HK-2 (cell line): Measurements from ENCODE around the gene ASL.
"Not testable (repeated sequence)": the region's sequence is repeated elsewhere in the genome, so short reads cannot be mapped to it uniquely, and the experiment has no call there.

ENCODE experiments used
- DNase-seq: peaks from one replicate; pipeline ENCODE4 v3.0.0-alpha.2; 2018; ENCODE audit not compliant: unreplicated experiment

The ASL gene

DNA sequence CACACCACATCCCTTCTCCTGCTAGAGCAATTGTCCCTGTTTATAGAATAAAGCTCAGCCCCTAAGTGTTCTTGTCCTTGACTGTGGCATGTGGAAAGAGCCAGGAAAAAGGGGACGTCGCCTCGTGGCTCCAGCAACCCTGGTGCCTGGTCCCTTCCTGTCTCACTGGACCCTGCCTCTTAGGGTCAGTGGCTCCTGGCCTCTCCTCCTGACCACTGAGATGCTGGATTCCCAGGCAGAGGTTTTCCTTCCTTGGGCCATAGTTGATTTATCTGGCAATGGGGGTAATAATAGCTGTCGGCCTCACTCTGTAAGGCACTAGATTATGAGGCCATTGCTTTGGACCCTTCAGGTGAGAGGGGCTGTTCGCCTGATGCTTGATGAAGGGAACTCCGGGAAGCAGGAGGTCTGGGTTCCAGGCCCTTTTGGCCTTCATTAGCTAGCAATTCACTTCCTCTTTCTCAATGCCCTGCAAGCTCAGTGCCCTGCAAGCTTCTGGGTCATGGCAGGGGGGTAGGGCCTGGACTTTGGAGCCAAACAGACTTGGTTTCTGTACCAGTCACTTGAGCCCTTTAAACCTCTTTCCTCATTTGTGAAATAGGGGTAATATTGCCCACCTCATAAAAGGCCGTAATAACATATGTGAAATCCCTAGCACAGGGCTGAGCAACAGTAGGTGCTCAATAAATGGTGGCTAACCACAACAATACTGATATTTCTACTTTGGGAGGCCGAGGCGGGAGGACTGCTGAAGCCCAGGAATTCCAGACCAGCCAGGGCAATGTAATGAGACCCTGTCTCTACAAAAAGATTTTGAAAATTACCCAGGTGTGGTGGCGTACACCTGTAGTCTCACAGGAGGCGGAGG is 1.1 kb downstream of the ASL start:
- no peak for DNase-seq

DNA sequence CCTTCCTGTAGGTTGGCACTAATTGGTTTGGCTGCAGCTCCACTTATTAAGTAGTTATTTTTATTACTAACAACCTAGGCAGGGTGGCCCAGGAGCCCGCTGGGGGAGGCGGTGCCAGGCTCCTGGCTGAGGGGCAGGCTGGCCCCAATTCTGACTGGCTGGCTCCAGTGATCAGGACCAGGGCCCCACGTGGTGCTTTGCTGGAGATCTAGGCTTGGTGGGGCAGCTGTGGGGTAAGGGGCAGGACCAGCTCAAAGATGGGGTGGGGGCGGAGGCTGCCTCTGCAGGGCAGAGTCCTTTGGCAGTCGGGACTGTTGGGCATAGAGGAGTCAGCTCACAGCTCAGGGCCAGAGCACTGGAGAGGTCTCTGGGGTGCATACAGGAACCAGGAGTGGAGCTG is 2.4 kb downstream of the ASL start:
- no peak for DNase-seq

DNA sequence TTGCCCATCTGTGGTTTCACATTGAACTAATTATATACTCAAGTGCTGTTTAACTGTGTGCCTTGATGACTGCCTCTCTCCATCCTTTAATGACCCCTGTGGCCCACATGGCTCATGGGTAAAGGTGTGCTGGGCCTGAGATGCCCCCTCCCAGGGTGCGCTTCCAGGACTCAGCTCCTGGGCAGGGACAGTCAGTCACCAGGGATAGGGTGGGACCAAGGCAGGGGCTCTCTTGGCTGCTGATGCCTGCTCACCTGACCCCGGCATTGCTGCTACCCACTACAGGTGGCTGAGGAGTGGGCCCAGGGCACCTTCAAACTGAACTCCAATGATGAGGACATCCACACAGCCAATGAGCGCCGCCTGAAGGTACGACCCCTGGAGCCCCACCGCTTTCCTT is 6.5 kb downstream of the ASL start:
- DNase-seq, result no peak

DNA sequence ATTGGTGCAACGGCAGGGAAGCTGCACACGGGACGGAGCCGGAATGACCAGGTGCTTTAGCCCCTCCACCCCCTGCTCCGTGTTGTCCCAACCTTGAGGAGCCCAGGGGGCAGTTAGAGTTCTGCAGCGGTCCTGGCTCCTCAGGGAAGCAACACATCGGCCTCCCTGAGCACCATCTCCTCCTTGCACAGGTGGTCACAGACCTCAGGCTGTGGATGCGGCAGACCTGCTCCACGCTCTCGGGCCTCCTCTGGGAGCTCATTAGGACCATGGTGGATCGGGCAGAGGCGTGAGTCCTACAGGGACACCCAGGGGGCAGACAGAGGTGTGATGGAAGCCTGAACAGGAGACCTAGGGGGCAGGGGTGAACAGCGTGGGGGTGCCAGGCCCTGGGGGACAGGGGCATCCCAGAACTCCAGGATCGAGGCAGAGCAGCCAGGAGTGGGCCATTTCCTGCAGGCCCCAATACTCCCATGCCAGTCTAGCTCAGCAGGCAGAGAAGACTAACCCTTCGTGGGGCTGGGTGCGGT is 7.3 kb downstream of the ASL start:
- no peak for DNase-seq

DNA sequence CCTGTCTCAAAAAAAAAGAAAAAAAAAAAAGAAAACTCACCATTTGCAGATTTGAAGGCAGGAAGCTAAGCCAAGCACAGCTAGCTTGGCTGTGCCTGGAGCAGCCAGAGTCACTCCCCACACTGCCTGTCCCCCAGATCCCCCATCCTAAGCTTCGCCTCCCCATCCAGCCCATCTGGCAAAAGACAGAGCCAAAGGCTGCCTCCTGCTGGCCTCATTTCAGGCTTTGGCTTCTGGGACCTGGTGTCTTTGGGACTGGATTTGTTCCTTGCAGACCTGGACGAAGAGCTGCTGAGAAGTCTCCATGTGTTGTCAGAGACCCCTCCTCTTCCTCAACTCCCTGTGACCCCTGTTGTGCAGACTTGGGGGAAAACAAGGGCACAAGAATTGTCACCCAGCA is 8.1 kb downstream of the ASL start:
- DNase-seq, result no peak

DNA sequence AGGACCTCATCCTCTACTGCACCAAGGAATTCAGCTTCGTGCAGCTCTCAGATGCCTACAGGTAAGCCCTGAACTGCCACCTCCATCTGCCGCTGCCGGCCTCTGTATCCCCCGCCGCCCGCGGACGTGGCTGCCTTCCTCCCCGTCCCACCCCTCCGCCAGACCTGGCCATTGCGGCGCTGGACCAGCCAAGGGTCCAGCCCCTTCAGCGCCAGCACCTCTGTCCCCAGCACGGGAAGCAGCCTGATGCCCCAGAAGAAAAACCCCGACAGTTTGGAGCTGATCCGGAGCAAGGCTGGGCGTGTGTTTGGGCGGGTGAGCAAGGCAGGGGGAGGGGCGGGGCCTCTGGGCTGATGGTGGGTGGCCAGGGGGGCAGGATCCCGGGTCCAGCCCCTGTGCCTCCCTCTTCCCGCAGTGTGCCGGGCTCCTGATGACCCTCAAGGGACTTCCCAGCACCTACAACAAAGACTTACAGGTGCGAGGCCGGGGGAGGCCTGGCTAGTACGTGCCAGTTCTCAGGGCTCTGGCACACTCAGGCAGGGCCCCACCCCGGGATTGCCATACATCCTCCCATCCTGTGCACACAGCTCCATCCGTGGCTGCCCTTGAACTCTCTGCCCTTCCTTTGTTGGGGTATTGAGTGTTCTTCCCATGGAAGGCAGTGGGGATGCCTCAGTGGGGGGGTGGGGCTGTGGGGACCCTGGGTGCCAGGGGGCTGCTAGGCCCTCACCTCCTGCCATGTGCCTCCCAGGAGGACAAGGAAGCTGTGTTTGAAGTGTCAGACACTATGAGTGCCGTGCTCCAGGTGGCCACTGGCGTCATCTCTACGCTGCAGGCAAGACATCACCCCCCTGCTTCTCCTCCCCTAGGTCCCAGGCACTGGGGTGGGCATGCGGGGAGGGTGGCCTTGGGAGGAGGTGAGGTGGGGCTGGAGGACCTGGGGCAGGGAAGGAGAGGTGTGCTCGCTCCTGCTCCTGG is 13.5 kb downstream of the ASL start:
- no peak for DNase-seq

DNA sequence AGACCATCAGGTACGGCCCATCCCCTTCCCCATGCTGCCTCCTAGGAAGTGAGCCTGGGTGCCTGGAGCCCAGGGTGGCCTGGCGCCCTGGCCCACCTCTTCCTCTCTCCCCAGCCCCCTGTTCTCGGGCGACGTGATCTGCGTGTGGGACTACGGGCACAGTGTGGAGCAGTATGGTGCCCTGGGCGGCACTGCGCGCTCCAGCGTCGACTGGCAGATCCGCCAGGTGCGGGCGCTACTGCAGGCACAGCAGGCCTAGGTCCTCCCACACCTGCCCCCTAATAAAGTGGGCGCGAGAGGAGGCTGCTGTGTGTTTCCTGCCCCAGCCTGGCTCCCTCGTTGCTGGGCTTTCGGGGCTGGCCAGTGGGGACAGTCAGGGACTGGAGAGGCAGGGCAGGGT is 17.0 kb downstream of the ASL start:
- no peak for DNase-seq

DNA sequence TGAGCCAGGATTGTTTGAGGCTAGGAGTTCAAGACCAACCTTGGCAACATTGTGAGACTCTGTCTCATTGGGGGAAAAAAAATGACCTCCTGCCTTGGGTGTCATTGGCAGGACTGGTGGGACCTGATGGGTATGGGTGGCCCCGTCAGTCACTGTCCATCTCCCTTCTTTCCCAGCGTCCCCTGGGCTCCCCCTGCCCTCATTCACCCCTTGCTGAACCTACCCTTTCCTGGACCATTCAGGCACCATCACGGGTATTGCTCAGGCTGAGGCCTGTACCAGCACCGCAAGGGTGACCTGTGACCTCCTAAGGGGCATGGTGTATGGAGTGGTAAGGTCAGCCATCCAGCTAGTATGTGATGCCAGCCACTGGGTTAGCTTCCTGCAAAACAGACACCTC is 19.4 kb downstream of the ASL start:
- DNase-seq, result no peak

DNA sequence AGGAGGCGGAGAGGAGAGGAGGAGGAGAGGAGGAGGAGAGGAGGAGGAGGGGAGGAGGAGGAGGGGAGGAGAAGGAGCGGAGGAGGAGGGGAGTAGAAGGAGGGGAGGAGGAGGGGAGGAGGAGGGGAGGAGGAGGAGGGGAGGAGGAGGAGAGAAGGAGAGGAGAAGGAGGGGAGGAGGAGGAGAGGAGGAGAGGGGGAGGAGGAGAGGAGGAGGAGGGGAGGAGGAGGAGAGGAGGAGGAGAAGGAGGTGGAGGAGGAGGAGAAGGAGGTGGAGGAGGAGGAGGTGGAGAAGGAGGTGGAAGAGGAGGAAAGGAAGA is 23.6 kb downstream of the ASL start:
- DNase-seq, result peak; percentile 26

DNA sequence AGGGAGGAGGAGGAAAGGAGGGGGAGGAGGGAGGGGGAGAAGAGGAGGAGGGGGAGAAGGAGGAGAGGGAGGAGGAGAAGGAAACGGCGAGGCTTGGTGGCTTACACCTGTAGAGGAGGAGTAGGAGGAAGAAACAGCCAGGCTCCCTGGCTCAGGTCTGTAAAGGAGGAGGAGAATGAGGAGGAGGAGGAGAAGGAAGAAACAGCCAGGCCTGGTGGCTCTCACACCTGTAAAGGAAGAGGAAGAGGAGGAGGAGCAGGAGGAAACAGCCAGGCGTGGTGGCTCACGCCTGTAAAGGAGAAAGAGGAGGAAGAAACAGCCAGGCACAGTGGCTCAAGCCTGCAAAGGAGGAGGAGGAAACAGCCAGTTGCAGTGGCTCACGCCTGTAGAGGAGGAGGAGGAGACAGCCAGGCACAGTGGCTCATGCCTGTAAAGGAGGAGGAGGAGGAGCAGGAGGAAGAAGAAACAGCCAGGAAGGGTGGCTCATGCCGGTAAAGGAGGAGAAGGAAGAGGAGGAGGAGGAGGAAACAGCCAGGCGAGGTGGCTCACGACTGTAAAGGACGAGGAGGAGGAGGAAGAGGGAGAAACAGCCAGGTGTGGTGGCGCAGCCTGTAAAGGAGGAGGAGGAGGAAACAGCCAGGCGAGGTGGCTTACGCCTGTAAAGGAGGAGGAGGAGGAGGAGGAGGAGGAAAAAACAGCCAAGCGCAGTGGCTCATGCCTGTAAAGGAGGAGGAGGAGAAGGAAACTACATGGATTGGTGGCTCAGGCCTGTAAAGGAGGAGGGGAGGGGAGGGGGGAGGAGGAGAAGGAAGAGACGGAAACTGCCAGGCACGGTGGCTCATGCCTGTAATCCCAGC is 24.2 kb downstream of the ASL start:
- DNase-seq, result peak; percentile 87

DNA sequence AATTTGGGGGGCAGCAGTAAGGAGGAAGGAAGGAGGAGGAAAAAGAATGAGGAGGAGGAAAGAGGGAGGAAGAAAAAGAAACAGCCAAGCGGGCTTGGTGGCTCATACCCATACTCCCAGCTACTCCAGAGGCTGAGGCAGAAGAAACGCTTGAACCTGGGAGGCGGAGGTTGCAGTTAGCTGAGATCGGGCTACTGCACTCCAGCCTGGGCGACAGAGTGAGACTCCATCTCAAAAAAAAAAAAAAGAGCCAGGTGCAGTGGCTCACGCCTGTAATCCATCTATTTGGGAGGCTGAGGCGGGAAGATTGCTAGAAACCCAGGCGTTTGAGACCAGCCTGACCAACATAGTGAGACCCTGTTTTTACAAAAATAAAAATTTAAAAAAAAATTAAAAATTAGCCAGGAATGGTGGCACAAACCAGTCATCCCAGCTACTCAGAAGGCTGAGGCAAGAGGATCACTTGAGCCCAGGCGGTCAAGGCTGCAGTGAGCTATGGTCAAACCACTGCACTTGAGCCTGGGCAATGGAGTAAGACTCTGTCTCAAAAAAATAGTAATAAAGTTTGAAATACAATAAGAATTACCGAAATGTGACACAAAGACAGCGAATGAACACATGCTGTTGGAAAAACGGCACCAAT is 24.9 kb downstream of the ASL start:
- DNase-seq, result no peak

DNA sequence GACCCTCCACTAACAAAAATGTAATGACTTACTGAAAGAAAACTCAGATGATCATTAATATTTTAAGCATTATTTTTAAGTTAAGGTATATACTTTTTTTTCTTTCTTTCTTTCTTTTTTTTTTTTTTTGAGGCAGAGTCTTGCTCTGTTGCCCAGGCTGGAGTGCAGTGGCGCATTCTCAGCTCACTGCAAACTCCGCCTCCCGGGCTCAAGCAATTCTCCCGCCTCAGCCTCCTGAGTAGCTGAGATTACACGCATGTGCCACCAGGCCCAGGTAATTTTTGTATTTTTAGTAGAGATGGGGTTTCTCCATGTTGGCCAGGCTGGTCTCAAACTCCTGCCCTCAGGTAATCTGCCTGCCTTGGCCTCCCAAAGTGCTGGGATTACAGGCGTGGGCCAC is 26.5 kb downstream of the ASL start:
- DNase-seq, result not testable (repeated sequence)

DNA sequence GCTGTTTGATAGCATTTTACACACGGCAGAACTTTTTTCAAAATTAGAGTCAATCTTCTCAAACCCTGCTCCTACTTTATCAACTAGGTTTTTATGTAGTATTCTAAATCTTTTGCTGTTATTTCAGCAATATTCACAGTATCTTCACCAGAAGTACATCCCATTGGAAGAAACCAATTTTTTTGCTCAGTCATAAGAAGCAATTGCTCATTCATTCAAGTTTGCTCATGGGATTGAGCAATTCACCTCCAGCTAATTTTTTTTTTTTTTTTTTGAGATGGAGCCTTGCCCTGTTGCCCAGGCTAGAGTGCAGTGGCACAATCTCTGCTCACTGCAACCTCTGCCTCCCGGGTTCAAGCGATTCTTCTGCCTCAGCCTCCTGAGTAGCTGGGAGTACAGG is 28.4 kb downstream of the ASL start:
- DNase-seq, result not testable (repeated sequence)

DNA sequence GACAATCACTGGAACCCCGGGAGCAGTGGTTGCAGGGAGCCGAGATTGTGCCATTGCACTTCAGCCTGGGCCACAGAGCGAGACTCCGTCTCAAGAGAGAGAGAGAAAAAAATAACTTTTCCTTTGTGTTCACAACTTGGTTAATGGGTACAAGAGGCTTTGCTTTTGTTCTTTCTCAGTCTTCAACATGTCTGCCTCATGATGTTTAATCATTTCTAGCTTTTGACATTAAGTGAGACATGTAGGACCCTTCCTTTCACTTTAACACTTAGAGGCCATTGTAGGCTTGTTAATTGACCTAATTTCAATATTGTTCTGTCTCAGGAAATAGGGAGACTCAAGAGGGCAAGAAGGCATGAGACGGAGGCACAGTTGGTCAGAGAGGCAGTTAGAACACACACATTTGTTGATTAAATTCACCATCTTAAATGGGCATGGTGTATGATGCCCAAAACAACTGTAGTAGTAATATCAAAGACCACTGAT is 29.7 kb downstream of the ASL start:
- DNase-seq, result no peak

DNA sequence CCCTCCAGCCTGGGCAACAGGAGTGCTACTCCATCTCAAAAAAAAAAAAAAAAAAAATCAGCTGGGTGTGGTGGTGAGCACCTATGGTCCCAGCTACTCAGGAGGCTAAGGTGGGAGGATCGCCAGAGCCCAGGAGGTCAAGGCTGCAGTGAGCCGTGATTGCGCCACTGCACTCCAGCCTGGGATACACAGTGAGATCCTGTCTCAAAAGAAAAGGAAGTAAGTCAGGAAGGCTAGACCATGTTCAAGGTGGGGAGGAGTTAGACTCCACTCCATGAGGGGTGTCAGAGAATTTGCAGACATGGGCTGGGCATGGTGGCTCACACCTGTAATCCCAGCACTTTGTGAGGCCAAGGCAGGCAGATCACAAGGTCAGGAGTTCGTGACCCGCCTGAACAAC is 32.8 kb downstream of the ASL start:
- not testable (repeated sequence) for DNase-seq

DNA sequence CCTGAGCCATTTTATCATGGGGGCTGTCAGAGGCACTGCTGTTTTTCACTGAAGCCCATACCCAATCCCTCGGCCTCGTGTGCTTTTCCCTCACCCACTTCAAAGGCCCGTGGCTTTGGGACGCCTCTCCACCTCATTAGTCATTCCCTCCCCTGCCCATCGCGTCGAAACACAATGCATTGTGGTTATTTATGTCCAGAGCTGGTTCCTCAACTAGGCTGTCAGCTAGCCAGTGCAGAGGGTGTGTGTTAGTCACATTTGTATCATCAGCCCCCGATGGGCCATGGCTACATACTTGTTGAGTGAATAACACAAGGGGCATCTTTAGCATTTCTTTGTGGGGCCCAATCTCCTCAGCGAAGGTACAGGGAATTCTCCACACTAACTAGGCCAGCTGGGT is 35.2 kb downstream of the ASL start:
- peak; percentile 90 for DNase-seq

DNA sequence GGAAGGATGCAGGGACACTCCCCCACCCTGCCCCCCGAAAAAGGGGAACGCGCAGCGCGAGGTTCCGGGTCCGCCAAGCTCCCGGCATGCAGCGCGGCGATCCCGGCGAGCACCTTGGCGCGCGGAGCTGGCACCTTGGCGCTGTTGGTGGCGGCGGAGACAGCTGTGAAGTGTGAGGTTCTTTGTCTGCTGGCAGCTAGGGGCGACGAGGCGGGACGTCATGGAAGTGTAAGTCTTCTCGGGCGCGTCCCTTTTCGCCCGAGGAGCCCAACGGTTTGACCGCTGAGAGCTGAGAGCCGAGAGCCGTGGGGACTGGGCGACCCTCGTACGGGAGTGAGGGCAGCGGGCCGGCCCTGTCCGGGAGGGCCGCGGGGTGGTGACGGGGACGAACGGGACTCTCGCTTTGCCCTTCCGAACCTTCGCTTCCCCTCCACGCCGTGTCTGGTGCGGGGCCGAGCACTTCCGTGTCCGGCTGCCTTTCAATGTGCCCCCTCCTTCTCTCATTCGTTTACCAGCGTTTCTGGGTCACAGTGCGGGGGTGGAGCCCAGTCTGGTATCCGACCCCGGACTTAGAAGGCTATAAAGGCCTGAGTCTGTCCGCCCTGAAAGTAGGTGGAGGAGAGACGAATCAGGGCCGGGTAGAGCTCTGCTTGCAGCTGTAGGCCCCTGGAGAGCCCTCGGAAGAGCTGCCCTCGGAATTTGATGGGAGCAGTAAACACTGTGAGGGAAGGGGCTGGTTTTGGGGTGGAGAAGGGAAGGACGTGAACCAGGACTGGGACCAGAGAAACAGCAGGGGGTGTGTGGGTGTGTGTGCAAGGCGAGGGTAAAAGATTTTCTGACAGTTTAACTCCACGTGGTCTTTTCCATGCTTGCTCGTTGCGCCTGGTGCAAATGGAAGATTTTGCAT is 39.4 kb downstream of the ASL start, which contains the start of gene CRCP:
TSS of gene CRCP (plus strand) at position 105 of the 907 bp plus-strand sequence. CDS start at position 221, 116 bp downstream.
- peak; percentile 82 for DNase-seq

DNA sequence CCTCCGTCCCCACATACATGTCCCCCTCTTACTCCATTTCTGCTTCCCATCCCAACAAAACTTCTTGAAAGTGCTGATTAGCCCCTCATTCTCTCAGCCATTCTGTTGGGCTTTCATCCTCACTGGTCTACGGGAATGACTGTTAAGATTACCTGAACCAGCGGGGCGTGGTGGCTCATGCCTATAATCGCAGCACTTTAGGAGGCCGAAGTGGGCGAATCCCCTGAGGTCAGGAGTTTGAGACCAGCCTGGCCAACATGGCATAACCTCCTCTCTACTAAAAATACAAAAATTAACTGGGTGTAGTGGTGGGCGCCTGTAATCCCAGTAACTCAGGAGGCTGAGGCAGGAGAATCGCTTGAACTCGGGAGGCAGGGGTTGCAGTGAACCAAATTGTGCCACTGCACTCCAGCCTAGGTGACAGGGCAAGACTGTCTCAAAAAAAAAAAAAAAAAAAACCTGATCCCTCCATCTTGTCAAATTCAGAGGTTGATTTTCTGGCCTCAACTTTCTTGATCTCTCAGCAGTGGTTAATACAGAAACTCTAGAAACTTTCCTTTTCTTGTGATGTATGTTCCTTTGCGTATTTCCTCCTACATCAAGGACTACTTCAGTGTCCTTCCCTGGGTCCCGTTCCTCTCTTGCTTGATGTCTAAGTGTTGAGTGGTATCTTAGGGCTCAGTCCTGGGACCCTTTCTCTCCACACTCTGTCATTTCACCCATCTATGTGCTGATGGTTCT is 41.2 kb downstream of the ASL start:
- not testable (repeated sequence) for DNase-seq

DNA sequence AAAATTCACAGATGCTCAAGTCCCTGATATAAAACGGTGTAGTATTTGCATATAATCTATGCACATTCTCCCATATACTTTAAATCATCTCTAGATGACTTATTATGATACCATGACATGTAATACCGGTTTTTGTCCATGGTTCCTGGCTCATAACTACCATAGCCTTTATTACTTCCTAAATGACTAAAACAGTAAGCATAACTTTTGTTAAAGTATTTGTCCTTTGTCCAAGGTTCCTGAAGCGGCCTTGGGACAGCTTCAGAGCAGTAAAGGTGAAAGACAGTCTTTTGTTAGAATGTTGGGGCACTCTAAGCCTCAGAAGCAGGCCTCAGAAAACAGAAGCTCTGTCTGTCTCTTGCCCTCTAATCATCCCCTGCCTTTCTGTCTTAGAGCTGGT is 43.0 kb downstream of the ASL start:
- no peak for DNase-seq
